HepG2 (cell line): ENCODE data around the gene NPSR1. TPM values are rescaled to one million over a fixed set of nuclear protein-coding genes. Genes with fewer than 3 reads are reported as not detected.
A peak's percentile ranks its signal among the peaks of the same experiment; 100 is the strongest.

Experiments
- AHR ChIP-seq: IDR thresholded peaks from 2 replicates; pipeline ENCODE4 v1.6.1; 2018; ENCODE audit warnings: missing genetic modification reagents, missing compliant biosample characterization
- ARID2 ChIP-seq: sonication (generic); formaldehyde crosslinking; IDR thresholded peaks from 2 replicates; pipeline ENCODE4 v1.8.1; 2022; ENCODE audit warnings: mild to moderate bottlenecking, missing genetic modification reagents, borderline replicate concordance
- ARID4A ChIP-seq: sonication (generic); formaldehyde crosslinking; IDR thresholded peaks from 2 replicates; pipeline ENCODE4 v1.5.0; 2020; ENCODE audit warnings: mild to moderate bottlenecking, missing genetic modification reagents, borderline replicate concordance
- CC2D1A ChIP-seq: sonication (generic); formaldehyde crosslinking; IDR thresholded peaks from 2 replicates; pipeline ENCODE4 v1.8.1; 2023; ENCODE audit warnings: mild to moderate bottlenecking, missing genetic modification reagents
- DPF2 ChIP-seq: sonication (generic); formaldehyde crosslinking; IDR thresholded peaks from 2 replicates; pipeline ENCODE4 v1.4.0; 2020; ENCODE audit warnings: mild to moderate bottlenecking, low read depth, missing genetic modification reagents, borderline replicate concordance
- HMGXB4 ChIP-seq, 2 experiments: sonication (generic) in 1 of 2; formaldehyde crosslinking in 1 of 2; IDR thresholded peaks; 2 replicates each; pipeline versions ENCODE4 v1.4.0 to v1.6.1; 2018 to 2020; ENCODE audit warnings: missing genetic modification reagents in 2 of 2, borderline replicate concordance in 1 of 2, low read depth in 1 of 2, mild to moderate bottlenecking in 1 of 2, missing biosample characterization in 1 of 2
- MXI1 ChIP-seq: IDR thresholded peaks from 3 replicates; pipeline ENCODE4 v1.6.1; 2012; ENCODE audit warnings: low read depth, low read length, inconsistent platforms, borderline replicate concordance
- MYPOP ChIP-seq: sonication (generic); formaldehyde crosslinking; IDR thresholded peaks from 2 replicates; pipeline ENCODE4 v1.8.1; 2023; ENCODE audit warnings: mild to moderate bottlenecking, moderate library complexity, missing genetic modification reagents
- NR2F6 ChIP-seq, 2 experiments: IDR thresholded peaks; 2 replicates each; pipeline ENCODE4 v1.6.1; 2016; ENCODE audit warnings: antibody characterized with exemption in 1 of 2, mild to moderate bottlenecking in 1 of 2
- POLR2A ChIP-seq, 2 experiments: IDR thresholded peaks; 2 replicates each; pipeline ENCODE4 v1.6.1; 2011; ENCODE audit warnings: low read depth in 2 of 2, low read length in 2 of 2, mild to moderate bottlenecking in 1 of 2, moderate library complexity in 1 of 2; ENCODE audit not compliant: insufficient read depth in 1 of 2
- RBM22 ChIP-seq: fragments of 200-400 bp; formaldehyde crosslinking; optimal IDR thresholded peaks from 2 replicates; pipeline ENCODE3; 2017; ENCODE audit warnings: mild to moderate bottlenecking, low read length, moderate library complexity
- RFXANK ChIP-seq: IDR thresholded peaks from 2 replicates; pipeline ENCODE4 v1.6.1; 2016
- YEATS4 ChIP-seq: sonication (generic); formaldehyde crosslinking; IDR thresholded peaks from 2 replicates; pipeline ENCODE4 v1.4.0; 2020; ENCODE audit warnings: missing genetic modification reagents, borderline replicate concordance
- ZNF18 ChIP-seq: sonication (generic); formaldehyde crosslinking; IDR thresholded peaks from 2 replicates; pipeline ENCODE4 v1.8.0; 2022; ENCODE audit warnings: mild to moderate bottlenecking, missing genetic modification reagents; ENCODE audit not compliant: insufficient replicate concordance
- ZNF350 ChIP-seq: sonication (generic); formaldehyde crosslinking; IDR thresholded peaks from 2 replicates; pipeline ENCODE4 v1.4.0; 2020; ENCODE audit warnings: mild to moderate bottlenecking, low read depth, missing genetic modification reagents, borderline replicate concordance
- ZNF484 ChIP-seq: sonication (generic); formaldehyde crosslinking; IDR thresholded peaks from 2 replicates; pipeline ENCODE4 v1.5.1; 2020; ENCODE audit warnings: mild to moderate bottlenecking, low read depth, missing genetic modification reagents, borderline replicate concordance
- ZNF616 ChIP-seq: sonication (generic); formaldehyde crosslinking; IDR thresholded peaks from 2 replicates; pipeline ENCODE4 v1.5.0; 2020; ENCODE audit warnings: low read depth, mild to moderate bottlenecking, missing genetic modification reagents
- ZNF629 ChIP-seq: sonication (generic); formaldehyde crosslinking; conservative IDR thresholded peaks from 2 replicates; pipeline ENCODE4 v1.5.0; 2020; ENCODE audit warnings: missing genetic modification reagents
- polyA plus RNA-seq, 8 experiments: library from polyadenylated mRNA; depleted of rRNA in 3 of 8; stranded (reverse) in 7 of 8; unstranded in 1 of 8; fragments of >200 nt; fragmentation: Illumina TruSeq in 4 of 8; extraction: Trizol in 4 of 8; gene quantifications; 2 replicates each; pipeline versions ENCODE4 v1.2.1 to v1.2.3, GENCODE V29; 2011 to 2016; ENCODE audit warnings: low read depth in 4 of 8, missing spikeins in 1 of 8, mixed read lengths in 1 of 8; ENCODE audit not compliant: insufficient read depth in 1 of 8
- total RNA-seq, 5 experiments: library from RNA; depleted of rRNA; stranded (reverse); fragments of >200 nt; fragmentation: Illumina TruSeq; extraction: Trizol; gene quantifications; 2 replicates each; pipeline ENCODE4 v1.2.3, GENCODE V29; 2016; ENCODE audit warnings: low read depth in 1 of 5

NPSR1 gene
- total and polyA plus RNA-seq, 2 of the 13 experiments (the other 11 are each of a cell fraction or from before 2014, with no cell fraction given) = not detected

- TF ChIP-seq HMGXB4 (CRISPR knock-in tag; IDR thresholded peaks at IDR 0.05; ENCODE audit: borderline replicate concordance in 1 of 2, low read depth in 1 of 2) (0 out of 4 replicates have a peak, but pooled peaks of 1 of the 2 experiments have one; percentile 28), RFXANK (CRISPR knock-in tag) (0 out of 2 replicates have a peak, but pooled peaks have one; percentile 6), AHR (no peak), MXI1 (peak; percentile 2; the same call in 1 of the 3 replicates), ARID4A (0 out of 2 replicates have a peak, but pooled peaks have one; percentile 8), ZNF484 (CRISPR knock-in tag) (no peak), ZNF616 (no peak), MYPOP (CRISPR knock-in tag) (0 out of 2 replicates have a peak, but pooled peaks have one; percentile 48), ZNF18 (CRISPR knock-in tag) (peak; percentile 61), RBM22 (peak; percentile 30), ARID2 (CRISPR knock-in tag) (0 out of 2 replicates have a peak, but pooled peaks have one; percentile 50), DPF2 (CRISPR knock-in tag) (no peak), NR2F6 (IDR thresholded peaks at IDR 0.05) (peak; percentile 2; the same call in 1 of the 2 replicates), NR2F6 (CRISPR knock-in tag; IDR thresholded peaks at IDR 0.05) (no peak), POLR2A (IDR thresholded peaks at IDR 0.05; ENCODE audit: insufficient read depth in 1 of 2, low read depth in 2 of 2, low read length in 2 of 2) (peak in 1 of 2 experiments; percentile 76; a peak in 2 of 4 replicates), ZNF629 (CRISPR knock-in tag) (peak; percentile 41), CC2D1A (CRISPR knock-in tag) (peak; percentile 21; the same call in 1 of the 2 replicates), YEATS4 (CRISPR knock-in tag) (peak; percentile 39; the same call in 1 of the 2 replicates), ZNF350 (CRISPR knock-in tag) (no peak)
Observed at GRCh38 chr7:34757570-34758110, 99.6 kb downstream of the NPSR1 start (continued).
